Neural progenitor cell (in vitro differentiated cells): ENCODE data around the gene RER1. TPM values are rescaled to one million over a fixed set of nuclear protein-coding genes. Genes with fewer than 3 reads are reported as not detected.

Experiments used
- DNase-seq: peaks from one replicate; pipeline ENCODE4 v3.0.0-alpha.2; 2016; ENCODE audit warnings: low spot score
- H2AFZ ChIP-seq: fragments of 200-600 bp; sonication (generic); replicated peaks from 2 replicates; pipeline ENCODE4 v1.6.1; 2016; ENCODE audit warnings: antibody characterized with exemption
- H3F3A ChIP-seq: fragments of 200-600 bp; sonication (generic); 2 replicates; pipeline ENCODE4 v1.6.1; 2016; ENCODE audit warnings: antibody characterized with exemption, low read depth
- H3K27ac ChIP-seq: fragments of 200-600 bp; sonication (generic); 2 replicates; pipeline ENCODE4 v1.5.1; 2016; ENCODE audit warnings: mild to moderate bottlenecking
- H3K27me3 ChIP-seq: fragments of 200-600 bp; sonication (generic); 2 replicates; pipeline ENCODE4 v1.6.1; 2016; ENCODE audit warnings: mild to moderate bottlenecking, moderate library complexity
- H3K36me3 ChIP-seq: fragments of 200-600 bp; sonication (generic); 2 replicates; pipeline ENCODE4 v1.5.1; 2016
- H3K4me1 ChIP-seq: fragments of 200-600 bp; sonication (generic); 2 replicates; pipeline ENCODE4 v1.6.1; 2016; ENCODE audit warnings: mixed run types
- H3K4me2 ChIP-seq: fragments of 200-600 bp; sonication (generic); 2 replicates; pipeline ENCODE4 v1.6.1; 2016
- H3K4me3 ChIP-seq: fragments of 200-600 bp; sonication (generic); 2 replicates; pipeline ENCODE4 v1.5.1; 2016
- H3K79me2 ChIP-seq: fragments of 200-600 bp; sonication (generic); 2 replicates; pipeline ENCODE4 v1.6.1; 2016; ENCODE audit warnings: low read depth
- H3K9ac ChIP-seq: fragments of 200-600 bp; sonication (generic); 2 replicates; pipeline ENCODE4 v1.6.1; 2016
- H3K9me3 ChIP-seq: fragments of 200-600 bp; sonication (generic); 2 replicates; pipeline ENCODE4 v1.5.1; 2016; ENCODE audit warnings: low read depth
- H4K20me1 ChIP-seq: fragments of 200-600 bp; sonication (generic); 2 replicates; pipeline ENCODE4 v1.6.1; 2016; ENCODE audit warnings: low read depth
- H3K27ac Mint-ChIP-seq: 3 replicates; pipeline ENCODE4 v1.8.0; 2021; ENCODE audit warnings: mixed read lengths
- H3K27me3 Mint-ChIP-seq: 2 replicates; pipeline ENCODE4 v1.8.0; 2022; ENCODE audit warnings: low read depth, mild to moderate bottlenecking, inconsistent platforms, moderate library complexity, mixed read lengths; ENCODE audit not compliant: insufficient read depth
- H3K36me3 Mint-ChIP-seq: 3 replicates; pipeline ENCODE4 v1.8.0; 2021; ENCODE audit warnings: mixed read lengths
- H3K4me1 Mint-ChIP-seq: 3 replicates; pipeline ENCODE4 v1.8.0; 2021; ENCODE audit warnings: mixed read lengths
- H3K4me3 Mint-ChIP-seq: 3 replicates; pipeline ENCODE4 v1.8.0; 2021; ENCODE audit warnings: mild to moderate bottlenecking, moderate library complexity, mixed read lengths
- H3K9me3 Mint-ChIP-seq: 3 replicates; pipeline ENCODE4 v1.8.0; 2020; ENCODE audit warnings: mixed read lengths
- EZH2 ChIP-seq: fragments of 200-600 bp; sonication (generic); IDR thresholded peaks from 2 replicates; pipeline ENCODE4 v1.6.1; 2017; ENCODE audit warnings: antibody characterized with exemption, mild to moderate bottlenecking, moderate library complexity
- EZH2phosphoT487 ChIP-seq: fragments of 200-600 bp; sonication (generic); IDR thresholded peaks from 2 replicates; pipeline ENCODE4 v1.6.1; 2017; ENCODE audit warnings: antibody characterized with exemption
- total RNA-seq: library from RNA; depleted of rRNA; stranded (reverse); fragments of >200 nt; gene quantifications from 2 replicates; pipeline ENCODE4 v1.2.3, GENCODE V29; 2015; ENCODE audit warnings: low replicate concordance
- TF ChIP-seq, protein P1 (sequence below): fragments of 200-600 bp; sonication (generic); IDR thresholded peaks from 2 replicates; pipeline ENCODE4 v1.5.1; 2017; ENCODE audit warnings: antibody characterized with exemption, mild to moderate bottlenecking

The RER1 gene
- total RNA-seq, 1 donor from 2014 or later: 39.1 TPM

- Histone ChIP-seq H3K9ac (no peak overlapping the region), H3K79me2 (no peaks in the 10 kb centered on the region), H3K27me3 (peaks cover 14% of the 10 kb centered on the region), H3K36me3 (no peaks in the 10 kb centered on the region), H3F3A (no peaks in the 10 kb centered on the region), H3K27ac (no peak overlapping the region), H3K4me1 (peaks cover 18% of the 10 kb centered on the region), H2AFZ (no peak overlapping the region), H3K9me3 (no peaks in the 10 kb centered on the region), H3K4me3 (no peak overlapping the region), H3K4me2 (no peak overlapping the region), H4K20me1 (no peaks in the 10 kb centered on the region)
- no peak overlapping the region for H3K4me3 Mint-ChIP-seq
- no peak overlapping the region for H3K27ac Mint-ChIP-seq
- H3K9me3 Mint-ChIP-seq: no peaks in the 10 kb centered on the region
- H3K4me1 Mint-ChIP-seq: peaks cover 27% of the 10 kb centered on the region
- peaks cover 13% of the 10 kb centered on the region for H3K27me3 Mint-ChIP-seq
- no peak for TF ChIP-seq EZH2
- no peak for TF ChIP-seq EZH2phosphoT487
- TF ChIP-seq, protein P1, sequence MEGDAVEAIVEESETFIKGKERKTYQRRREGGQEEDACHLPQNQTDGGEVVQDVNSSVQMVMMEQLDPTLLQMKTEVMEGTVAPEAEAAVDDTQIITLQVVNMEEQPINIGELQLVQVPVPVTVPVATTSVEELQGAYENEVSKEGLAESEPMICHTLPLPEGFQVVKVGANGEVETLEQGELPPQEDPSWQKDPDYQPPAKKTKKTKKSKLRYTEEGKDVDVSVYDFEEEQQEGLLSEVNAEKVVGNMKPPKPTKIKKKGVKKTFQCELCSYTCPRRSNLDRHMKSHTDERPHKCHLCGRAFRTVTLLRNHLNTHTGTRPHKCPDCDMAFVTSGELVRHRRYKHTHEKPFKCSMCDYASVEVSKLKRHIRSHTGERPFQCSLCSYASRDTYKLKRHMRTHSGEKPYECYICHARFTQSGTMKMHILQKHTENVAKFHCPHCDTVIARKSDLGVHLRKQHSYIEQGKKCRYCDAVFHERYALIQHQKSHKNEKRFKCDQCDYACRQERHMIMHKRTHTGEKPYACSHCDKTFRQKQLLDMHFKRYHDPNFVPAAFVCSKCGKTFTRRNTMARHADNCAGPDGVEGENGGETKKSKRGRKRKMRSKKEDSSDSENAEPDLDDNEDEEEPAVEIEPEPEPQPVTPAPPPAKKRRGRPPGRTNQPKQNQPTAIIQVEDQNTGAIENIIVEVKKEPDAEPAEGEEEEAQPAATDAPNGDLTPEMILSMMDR: no peak
- H3K36me3 Mint-ChIP-seq: no peaks in the 10 kb centered on the region
- no peak for DNase-seq
Measured at GRCh38 chr1:2433936-2434655, 42.5 kb downstream of the RER1 start.

- Histone ChIP-seq H4K20me1 (no peaks in the 10 kb centered on the region), H3K4me3 (no peak overlapping the region), H3K36me3 (no peaks in the 10 kb centered on the region), H2AFZ (no peak overlapping the region), H3K79me2 (no peaks in the 10 kb centered on the region), H3F3A (no peaks in the 10 kb centered on the region), H3K9me3 (no peaks in the 10 kb centered on the region), H3K27ac (no peak overlapping the region), H3K4me1 (peaks cover 18% of the 10 kb centered on the region), H3K27me3 (peaks cover 14% of the 10 kb centered on the region), H3K4me2 (no peak overlapping the region), H3K9ac (no peak overlapping the region)
- H3K4me3 Mint-ChIP-seq: no peak overlapping the region
- no peak for DNase-seq
- H3K27ac Mint-ChIP-seq: no peak overlapping the region
- H3K27me3 Mint-ChIP-seq: peaks cover 14% of the 10 kb centered on the region
- H3K4me1 Mint-ChIP-seq: peaks cover 27% of the 10 kb centered on the region
- TF ChIP-seq EZH2: no peak
- TF ChIP-seq EZH2phosphoT487: no peak
- TF ChIP-seq, protein P1: no peak
- H3K36me3 Mint-ChIP-seq: no peaks in the 10 kb centered on the region
- no peaks in the 10 kb centered on the region for H3K9me3 Mint-ChIP-seq
Measured at GRCh38 chr1:2435091-2435490, 43.5 kb downstream of the RER1 start.

DNA sequence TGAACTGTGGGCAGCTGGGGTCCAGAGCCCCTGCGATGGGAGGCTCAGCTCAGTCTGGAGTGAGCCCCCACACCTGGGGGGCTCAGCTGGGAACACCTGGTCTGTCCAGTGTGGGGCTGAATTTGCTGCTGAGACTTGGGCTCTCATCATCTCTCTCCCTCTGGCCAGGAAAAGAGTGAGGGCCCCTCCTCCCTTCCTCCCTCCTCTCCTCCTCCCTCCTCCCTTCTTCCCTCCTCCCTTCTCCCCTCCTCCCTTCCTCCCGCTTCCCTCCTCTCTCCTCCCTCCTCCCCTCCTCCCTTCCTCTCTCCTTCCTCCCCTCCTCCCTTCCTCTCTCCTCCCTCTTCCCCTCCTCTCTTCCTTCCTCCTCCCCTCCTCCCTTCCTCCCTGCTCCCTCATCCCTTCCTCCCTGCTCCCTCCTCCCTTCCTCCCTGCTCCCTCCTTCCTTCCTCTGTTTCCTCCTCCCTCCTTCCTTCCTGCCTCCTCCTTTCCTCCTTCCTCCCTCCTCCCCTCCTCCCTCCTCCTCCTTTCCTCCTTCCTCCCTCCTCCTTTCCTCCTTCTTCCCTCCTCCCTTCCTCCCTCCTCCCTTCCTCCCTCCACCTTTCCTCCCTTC, 44.2 kb downstream of the RER1 start:
- H3K36me3 ChIP-seq: no peaks in the 10 kb centered on the region
- H3K4me3 ChIP-seq: no peak overlapping the region
- no peak overlapping the region for H3K9ac ChIP-seq
- H3K27ac ChIP-seq: no peak overlapping the region
- H3K27ac Mint-ChIP-seq: no peak overlapping the region
- DNase-seq: no peak
- no peaks in the 10 kb centered on the region for H3K79me2 ChIP-seq
- no peak overlapping the region for H2AFZ ChIP-seq
- no peak overlapping the region for H3K4me3 Mint-ChIP-seq
- no peaks in the 10 kb centered on the region for H4K20me1 ChIP-seq
- H3K36me3 Mint-ChIP-seq: no peaks in the 10 kb centered on the region
- no peaks in the 10 kb centered on the region for H3K9me3 ChIP-seq
- no peak overlapping the region for H3K4me2 ChIP-seq
- peaks cover 14% of the 10 kb centered on the region for H3K27me3 ChIP-seq
- TF ChIP-seq EZH2phosphoT487 (no peak), EZH2 (no peak)
- TF ChIP-seq, protein P1: no peak
- peaks cover 14% of the 10 kb centered on the region for H3K27me3 Mint-ChIP-seq
- no peaks in the 10 kb centered on the region for H3K9me3 Mint-ChIP-seq
- peaks cover 18% of the 10 kb centered on the region for H3K4me1 ChIP-seq
- no peaks in the 10 kb centered on the region for H3F3A ChIP-seq
- peaks cover 23% of the 10 kb centered on the region for H3K4me1 Mint-ChIP-seq
